EL (cell line): ENCODE results near the gene TRMT10C.
A peak's percentile ranks its signal among the peaks of the same experiment; 100 is the strongest.
"Not testable (repeated sequence)": the region's sequence is repeated elsewhere in the genome, so short reads cannot be mapped to it uniquely, and the experiment has no call there.

Experiments used
- DNase-seq: peaks from one replicate; pipeline ENCODE4 v3.0.0-alpha.2; 2016

TRMT10C gene

GRCh38 chr3:101561630-101562328, at the start of gene TRMT10C:
Gene TRMT10C (plus strand): TSS chr3:101561868. CDS start chr3:101564782, 2,914 bp downstream.
- peak; percentile 92 for DNase-seq

- no peak for DNase-seq
Observed at GRCh38 chr3:101512396-101512645, 49.3 kb upstream of the TRMT10C start.

- DNase-seq: peak; percentile 88
Observed at GRCh38 chr3:101512646-101513418, 48.8 kb upstream of the TRMT10C start, which contains the start of gene SENP7. Gene SENP7 (minus strand): TSS chr3:101513212. CDS start chr3:101513130, 82 bp downstream.

GRCh38 chr3:101513419-101513986, 48.2 kb upstream of the TRMT10C start:
- DNase-seq: no peak

GRCh38 chr3:101518421-101518871, 43.2 kb upstream of the TRMT10C start:
- DNase-seq: peak; percentile 11

- no peak for DNase-seq
Observed at GRCh38 chr3:101519685-101520365, 41.8 kb upstream of the TRMT10C start.

GRCh38 chr3:101521211-101521701, 40.4 kb upstream of the TRMT10C start:
- DNase-seq: no peak

- no peak for DNase-seq
Observed at GRCh38 chr3:101527441-101527840, 34.2 kb upstream of the TRMT10C start.

- no peak for DNase-seq
Observed at GRCh38 chr3:101527906-101528305, 33.8 kb upstream of the TRMT10C start.

GRCh38 chr3:101529816-101530685, 31.6 kb upstream of the TRMT10C start:
- no peak for DNase-seq

GRCh38 chr3:101530686-101531047, 31.0 kb upstream of the TRMT10C start:
- DNase-seq: no peak

- peak; percentile 41 for DNase-seq
Observed at GRCh38 chr3:101531473-101532086, 30.1 kb upstream of the TRMT10C start.

- no peak for DNase-seq
Observed at GRCh38 chr3:101532783-101533602, 28.7 kb upstream of the TRMT10C start.

- peak; percentile 24 for DNase-seq
Observed at GRCh38 chr3:101533603-101533968, 28.1 kb upstream of the TRMT10C start.

GRCh38 chr3:101535221-101535620, 26.4 kb upstream of the TRMT10C start:
- no peak for DNase-seq

GRCh38 chr3:101536266-101536665, 25.4 kb upstream of the TRMT10C start:
- DNase-seq: no peak

- not testable (repeated sequence) for DNase-seq
Observed at GRCh38 chr3:101536955-101537354, 24.7 kb upstream of the TRMT10C start.

GRCh38 chr3:101542957-101543356, 18.7 kb upstream of the TRMT10C start:
- DNase-seq: no peak

- no peak for DNase-seq
Observed at GRCh38 chr3:101544161-101544850, 17.4 kb upstream of the TRMT10C start.

- no peak for DNase-seq
Observed at GRCh38 chr3:101548527-101549105, 13.1 kb upstream of the TRMT10C start.
